GM18907 (cell line): ENCODE results near the gene PEA15.

Experiments
- ATAC-seq: cut with Tn5 transposase; IDR thresholded peaks from one replicate; pipeline ENCODE4 v1.9.1; 2021; ENCODE audit warnings: mild to moderate bottlenecking, moderate library complexity; ENCODE audit not compliant: unreplicated experiment

PEA15 gene

DNA sequence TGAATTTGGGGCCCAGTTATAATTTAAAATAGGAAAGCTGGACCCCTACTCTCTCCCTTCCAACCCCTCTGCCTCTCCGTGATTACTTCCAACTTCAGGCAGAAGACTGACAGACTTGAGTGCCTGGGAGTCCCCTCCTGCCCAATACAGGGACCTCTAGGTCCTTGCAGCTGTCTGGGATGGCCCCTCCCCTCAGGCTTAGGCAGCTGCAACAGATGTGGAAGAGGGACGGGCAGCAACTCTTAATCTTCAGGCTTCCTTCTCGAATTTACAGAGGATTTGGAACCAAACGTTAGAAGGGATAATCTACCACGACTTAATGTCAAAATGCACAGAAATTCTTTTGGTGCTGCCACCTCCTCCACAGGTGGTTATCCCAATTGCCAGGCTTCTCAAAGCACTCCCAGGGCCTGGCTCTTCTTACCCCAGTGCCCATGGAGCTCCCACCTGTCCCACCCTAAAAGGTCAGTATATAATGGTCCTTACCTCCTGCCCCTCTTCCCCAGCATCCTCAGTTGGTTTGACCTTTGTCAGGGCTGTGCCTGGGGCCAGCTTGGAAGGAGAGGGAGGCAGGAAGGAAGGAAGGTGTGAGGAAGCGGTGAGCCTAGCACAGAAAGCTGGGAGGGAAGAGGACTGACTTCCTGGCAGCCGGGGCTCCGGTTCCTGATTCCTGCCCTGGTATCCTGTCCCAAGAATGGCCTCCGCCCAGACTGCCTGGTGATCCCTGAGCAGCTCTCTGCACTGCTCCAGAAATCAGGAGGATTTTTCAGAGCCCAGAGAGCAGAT, 2.8 kb downstream of the PEA15 start:
- no peak for ATAC-seq

DNA sequence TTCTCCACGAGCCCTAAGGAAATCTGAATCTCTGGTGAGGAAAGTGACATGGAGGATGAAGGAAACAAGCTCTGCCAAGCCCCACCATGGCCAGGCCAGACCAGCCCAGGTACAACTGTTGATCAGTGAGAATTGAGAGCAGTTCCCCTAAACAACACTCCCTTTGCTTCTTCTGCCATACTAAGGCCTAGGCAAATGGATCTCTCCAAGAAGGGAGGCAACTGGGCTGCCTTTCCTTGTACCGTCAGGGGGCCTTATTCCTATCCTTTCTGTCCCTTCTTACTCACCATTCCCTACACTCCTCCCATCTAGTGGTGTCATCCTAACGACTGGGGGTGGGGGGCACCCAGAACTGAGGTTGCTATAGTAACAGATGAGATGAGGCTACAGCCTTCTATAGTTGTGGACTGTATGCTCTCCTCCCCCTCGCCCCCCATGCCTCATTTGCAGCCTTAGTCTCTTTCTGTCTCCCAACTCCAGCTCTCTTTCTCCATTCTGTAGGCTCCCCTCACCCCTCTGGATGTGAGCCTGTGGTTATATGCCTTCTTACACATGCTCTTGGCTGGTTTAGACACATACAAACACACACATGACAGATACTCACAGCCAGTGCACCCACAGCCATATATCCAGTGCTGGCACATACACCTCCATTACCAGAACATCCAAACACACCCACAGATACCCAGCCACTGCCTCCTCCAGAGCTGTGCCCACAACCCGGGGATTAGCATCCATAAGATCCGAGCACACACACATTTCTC, 3.6 kb downstream of the PEA15 start:
- no peak for ATAC-seq

DNA sequence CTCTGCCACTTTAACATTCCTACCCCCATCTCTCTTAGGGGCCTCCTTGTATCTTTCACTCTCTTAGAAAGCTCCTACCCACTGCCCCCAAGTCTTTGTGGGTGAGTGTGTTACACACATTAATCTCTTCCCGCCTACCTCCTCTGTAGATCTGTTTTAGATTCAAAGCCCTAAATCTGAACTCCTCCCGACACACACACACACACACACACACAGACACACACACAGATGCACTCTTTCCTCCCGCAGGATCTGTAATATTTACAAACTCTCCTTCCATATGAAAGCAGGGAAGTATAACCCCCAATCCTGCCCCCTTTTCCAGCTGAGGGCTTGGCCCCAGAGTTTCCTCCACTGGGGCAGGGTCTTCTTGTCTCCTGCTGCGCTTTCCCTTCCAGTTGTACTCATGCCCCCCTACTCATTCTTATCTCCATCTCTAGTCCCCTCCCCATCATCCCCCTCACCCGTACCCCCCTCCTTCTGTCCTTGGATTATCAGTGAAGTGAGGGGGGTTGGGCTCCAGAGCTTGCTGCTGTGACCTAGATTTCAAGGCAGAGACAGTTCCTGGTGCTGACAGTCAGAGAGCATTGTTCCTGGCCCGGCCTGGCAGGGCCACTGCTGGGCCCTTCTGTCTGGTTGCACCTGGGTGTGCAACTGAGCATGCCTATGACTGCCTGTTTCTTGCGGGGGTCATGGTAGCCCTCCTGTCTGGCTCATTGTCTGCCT, 4.3 kb downstream of the PEA15 start:
- no peak for ATAC-seq

DNA sequence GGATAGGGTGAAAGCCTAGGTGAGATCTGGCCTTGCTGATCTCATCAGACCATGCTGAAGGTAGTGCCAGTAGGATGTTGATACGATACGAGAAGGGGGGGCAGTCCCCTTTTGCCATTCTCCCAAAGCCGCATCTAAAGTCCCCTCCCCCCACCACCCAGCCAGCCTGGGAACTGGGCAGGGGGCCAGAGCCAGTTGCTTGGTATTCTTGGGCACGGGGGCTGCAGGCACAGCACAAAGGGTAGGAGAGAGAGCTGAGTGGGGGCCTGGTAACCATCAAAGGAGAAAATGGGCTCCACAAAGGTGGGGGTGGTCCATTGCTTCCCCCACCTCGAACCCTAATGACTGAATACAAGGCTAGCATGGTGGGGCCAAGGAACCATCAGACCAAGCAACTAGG, 5.4 kb downstream of the PEA15 start:
- no peak for ATAC-seq

DNA sequence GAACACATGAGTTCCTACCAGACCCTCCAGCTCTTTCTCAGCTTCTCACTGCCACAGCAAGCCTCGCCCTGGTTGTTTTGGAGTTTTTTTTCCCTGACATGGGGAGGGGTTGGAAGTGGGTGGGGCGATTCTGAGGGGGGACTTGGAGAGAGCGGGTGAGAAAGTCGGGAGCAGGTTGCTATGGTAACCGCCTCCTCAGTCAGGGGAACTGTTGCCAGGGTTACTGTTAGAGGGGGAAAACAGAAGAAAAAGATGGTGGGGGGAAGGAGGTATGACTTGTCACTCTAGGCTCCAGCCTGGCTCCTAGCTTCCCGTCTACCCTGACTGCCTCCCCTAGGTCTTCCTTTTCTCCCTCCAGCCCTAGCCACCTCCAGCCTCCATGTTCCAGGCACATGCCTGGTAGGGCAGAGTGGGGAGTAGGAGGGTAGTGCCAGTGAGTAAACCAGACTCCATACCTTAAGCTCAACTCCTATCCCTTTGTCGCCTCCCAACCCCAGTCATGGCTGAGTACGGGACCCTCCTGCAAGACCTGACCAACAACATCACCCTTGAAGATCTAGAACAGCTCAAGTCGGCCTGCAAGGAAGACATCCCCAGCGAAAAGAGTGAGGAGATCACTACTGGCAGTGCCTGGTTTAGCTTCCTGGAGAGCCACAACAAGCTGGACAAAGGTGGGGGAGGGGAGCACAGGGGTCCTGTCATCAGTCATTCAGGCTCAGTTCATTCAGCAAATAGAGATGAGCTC, 6.0 kb downstream of the PEA15 start:
- ATAC-seq = no peak

DNA sequence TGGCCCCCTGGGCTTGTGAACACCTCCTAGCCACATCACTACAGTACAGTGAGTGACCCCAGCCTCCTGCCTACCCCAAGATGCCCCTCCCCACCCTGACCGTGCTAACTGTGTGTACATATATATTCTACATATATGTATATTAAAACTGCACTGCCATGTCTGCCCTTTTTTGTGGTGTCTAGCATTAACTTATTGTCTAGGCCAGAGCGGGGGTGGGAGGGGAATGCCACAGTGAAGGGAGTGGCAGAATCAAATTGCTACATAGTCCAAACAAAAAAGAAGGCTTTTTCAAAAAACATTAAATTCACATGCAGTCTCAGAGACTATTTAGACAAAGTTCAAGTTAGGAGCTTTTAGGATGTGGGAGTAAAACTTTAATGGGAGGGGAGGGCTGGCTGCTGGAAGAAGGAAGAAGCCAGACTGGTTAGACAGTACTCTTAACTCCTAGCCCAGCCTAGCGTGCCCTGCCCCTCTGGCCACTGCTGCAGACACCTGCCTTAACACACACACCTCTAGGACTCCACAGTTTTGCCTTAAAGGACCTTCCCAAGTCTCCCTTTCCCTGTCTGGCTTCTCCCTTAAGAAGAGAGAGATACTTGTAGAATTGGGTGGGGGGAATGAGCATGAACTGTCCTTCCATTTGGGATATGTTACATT, 9.4 kb downstream of the PEA15 start:
- ATAC-seq = no peak

DNA sequence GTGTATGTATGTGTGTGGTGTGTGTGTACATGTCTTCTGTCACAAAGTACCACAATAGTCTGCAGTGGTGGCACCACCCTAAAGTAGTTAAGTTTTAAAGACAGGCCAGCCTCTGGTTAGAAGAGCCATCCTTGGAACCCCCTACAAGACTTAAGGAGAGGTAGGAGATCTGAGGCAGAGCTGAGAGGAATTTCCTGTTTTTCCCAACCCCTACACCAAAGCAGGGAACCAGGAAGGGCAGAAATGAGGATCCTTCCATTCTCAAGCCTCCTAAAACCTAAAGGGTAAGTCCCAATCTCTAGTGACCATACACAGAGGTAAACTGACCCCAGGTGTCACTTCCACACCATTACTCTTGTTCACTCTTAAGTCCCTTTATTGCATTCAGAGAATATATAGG, 11.1 kb downstream of the PEA15 start:
- no peak for ATAC-seq

DNA sequence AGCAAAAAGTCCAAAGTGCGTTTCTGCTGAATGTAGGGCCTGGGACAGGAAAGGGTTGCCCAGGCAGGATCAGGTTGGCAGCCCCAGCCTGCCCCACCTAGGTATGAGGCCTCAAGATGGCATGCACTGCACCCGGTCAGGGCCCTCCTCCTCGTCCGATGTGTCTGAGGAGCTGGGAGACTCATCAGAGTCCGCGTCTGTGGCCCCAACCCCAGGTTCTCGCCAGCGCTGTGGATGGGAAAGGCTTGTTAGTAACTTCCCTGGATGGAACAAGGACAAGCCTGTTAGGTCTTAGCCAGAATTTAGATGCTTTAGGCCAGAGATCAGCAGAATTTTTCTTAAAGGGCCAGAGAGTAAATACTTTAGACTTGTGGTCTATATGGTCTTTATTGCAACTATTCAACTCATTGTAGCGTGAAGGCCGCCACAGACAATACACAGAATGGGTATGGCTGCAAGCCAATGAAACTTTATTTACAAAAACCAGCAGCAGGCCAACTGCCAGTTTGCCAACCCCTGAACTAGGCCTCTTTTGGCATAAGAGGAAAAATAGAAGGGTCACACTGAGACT, 12.4 kb downstream of the PEA15 start:
- ATAC-seq = no peak

DNA sequence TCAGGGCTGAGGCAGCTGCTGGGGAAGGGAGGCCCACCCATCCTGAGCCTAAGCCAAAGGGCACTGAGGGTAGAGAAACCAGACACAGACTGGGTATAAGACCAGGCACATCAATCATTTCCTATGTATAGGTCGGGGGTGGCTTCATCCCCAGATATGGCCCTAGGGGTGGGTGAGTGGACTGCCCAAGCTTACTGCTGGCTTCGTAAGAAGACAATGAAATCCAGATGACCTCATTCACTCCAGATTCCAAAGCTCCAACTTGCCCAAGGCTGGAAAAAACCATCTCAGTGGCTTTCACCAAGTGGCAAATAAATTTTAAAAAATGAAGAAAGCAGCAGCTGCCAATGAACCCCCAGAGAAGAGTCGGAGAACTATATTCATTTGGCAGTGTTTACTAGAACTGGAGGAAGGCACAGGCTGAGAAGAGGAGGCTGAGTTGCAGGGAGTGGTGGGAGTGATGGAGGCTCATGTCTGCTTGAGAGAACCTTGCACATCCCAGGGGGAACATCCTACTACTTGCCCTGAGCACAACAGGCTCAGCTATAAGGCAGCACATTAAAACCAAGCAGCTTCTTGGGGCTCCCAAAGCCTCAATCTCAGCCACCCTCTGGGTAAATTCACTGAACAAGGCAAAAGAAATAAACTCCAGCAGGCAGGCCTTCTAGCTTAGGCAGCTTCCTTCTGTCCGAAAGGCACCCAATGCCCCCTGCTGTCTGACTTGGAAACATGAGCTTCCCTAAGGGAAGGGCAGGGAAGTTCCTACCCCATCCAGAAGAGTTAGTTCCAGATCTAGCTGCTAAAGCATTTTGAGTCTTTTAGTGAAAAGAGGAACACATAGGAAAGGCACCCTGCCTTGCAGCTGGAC, 14.1 kb downstream of the PEA15 start:
- no peak for ATAC-seq

DNA sequence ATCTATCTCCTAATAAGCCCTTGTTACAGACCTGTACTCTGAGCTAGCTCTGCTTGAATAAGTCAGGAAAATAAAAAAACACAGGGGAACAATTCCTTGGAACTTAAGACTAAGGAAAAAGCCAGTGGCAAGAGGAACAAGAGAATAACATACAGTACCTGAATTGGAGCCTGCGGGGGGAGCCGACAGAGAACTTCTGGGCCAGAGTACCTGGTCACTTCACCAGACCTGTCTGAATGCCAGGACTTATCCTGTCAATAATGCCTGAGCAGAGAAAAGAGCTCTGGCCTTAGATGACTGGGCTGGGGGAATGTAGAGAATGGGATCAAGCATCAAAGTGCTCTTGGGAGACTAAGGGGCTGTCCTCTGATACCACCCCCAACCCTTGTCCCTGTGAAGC, 15.1 kb downstream of the PEA15 start:
- no peak for ATAC-seq

DNA sequence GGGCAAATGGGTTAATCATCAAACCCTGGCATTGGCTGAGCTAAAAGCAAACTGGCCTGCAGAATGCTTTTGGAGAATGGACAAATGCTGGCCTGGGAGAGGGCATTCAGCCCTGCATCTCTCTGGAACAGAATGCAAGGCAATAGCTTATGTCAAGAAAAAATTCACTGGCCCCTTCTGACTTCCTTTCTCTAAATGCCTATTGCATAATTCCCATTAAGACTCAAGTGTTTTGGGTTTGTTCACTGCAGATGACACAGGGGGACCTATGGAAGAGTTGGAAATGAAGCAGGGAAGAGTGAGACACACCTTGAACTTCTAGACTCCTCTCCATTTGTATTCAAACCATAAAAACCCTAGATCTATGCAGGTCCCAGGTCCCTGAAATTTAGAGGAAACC, 15.9 kb downstream of the PEA15 start:
- no peak for ATAC-seq

DNA sequence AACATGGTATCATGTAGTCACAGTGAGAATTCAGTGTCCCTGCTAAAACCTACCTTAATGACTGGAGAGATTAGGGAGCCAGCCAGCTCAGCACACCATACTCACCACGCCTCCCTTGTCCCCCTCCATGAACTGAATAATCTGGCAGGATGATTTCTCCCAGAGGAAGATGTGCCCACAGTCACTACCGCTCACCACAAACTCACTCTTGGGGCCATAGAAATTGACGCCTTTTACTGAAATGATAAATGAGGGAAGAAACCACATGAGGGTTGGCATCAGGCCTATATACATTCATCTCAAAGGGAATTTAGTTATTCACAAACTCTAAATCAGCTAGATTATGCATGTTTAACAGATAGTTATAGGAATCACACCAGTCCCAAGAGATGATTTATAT, 17.4 kb downstream of the PEA15 start:
- no peak for ATAC-seq

DNA sequence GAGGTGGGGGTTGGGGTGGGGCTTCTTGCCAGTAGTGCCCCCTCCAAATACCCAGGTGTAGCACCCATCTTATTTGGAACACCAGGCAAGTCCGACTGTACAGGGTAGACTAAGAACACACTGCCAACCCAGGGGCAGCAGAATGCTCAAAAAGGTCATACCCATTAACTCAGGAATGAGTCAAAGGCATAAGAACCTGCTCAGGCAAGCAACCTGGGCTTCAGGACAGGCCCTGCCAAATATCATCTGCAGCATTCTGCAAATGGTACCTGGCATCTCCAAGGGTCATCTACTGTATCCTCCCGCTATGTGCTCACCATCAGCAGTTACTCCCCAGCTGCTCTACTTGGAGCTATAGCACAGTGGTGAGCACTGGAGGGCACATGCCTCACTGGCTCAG, 19.4 kb downstream of the PEA15 start:
- ATAC-seq = no peak

DNA sequence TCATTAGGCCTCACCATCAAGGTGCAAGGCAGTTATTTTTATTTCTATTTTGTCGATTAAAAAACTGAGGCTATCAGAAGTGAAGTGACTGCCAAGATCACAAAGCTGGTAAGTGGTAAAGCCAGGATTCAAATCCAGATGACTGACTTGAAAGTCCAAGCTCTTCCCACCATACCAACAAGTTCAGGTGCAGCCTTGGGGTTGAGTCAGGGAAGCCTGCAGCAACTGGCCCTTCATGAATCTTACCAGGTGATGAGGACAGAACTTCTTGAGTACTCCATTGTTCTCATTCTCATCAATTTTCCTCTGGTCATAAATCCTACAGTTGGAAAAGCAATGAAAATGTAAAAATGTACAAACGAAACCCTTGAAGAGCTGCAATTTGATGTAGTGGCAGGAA, 20.2 kb downstream of the PEA15 start:
- ATAC-seq = no peak

DNA sequence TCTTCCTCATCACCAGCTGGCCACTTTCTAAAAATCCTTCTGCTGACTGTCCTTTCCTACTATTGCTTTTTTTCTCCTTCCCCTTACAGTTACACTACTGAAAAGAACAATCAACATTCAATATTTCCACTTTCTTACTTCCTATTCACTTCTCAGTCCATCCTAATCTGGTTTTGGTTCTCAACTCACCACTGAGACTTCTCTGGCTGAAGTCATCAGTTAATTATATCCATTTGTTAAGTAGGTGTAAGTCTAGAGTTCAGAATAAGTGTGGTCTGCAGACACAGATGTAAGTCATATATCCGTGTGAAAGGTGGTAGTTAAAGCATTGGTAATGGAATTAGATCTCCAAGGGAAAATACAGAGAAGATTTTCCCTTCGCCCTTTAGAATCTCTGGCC, 21.4 kb downstream of the PEA15 start:
- no peak for ATAC-seq

DNA sequence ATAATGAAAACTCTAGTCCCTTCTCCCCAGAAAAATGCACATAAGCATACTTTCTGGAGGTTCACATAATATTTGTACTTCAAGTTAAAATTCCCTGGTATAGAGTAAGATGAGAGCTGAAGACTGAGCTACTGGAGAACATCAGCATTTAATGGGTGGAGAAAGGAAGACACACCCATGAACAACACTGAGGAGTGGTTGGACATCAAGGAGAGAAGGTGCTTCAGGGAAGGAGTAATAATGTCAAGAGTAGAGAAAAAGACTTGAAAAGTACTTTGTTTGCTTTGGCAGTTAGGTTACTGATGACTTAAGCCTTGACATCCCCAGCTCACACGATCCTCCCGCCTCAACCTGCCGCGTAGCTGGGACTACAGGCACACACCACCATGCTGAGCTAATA, 21.9 kb downstream of the PEA15 start:
- no peak for ATAC-seq

DNA sequence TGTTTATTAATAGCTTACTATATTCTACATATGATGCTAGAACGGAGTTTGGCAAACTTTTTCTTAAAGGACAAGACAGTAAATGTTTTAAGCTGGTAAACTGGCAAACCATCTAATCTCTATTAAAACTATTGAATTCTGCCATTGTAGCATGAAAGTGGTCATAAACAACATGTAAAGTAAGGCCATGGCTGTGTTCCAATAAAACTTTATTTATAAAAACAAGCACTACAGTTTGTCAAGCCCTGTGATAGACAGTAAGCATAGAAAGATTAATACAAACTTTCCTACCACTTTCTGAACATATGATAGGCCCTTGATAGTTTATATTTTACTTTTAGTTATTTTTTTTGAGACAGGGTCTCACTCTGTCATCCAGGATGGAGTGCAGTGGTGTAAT, 22.4 kb downstream of the PEA15 start:
- ATAC-seq = no peak

DNA sequence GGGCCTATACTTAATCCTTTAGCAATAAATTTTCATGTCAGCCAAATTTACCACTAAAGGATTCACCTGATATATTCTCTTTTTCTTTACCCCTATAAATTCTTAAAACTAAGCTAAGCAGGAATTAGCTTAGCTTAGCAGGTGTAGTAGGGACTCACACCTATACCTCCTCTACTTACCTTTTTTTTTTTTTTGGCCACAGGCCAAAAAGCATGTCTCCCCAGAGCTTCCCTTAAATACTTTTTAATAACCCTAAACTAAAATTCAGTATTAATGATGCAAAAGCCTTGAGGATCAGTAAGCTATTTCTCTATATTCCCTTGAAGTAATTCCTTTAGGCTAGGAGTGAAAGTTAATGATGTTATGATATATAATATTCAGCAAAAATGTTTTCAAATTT, 23.2 kb downstream of the PEA15 start:
- no peak for ATAC-seq

DNA sequence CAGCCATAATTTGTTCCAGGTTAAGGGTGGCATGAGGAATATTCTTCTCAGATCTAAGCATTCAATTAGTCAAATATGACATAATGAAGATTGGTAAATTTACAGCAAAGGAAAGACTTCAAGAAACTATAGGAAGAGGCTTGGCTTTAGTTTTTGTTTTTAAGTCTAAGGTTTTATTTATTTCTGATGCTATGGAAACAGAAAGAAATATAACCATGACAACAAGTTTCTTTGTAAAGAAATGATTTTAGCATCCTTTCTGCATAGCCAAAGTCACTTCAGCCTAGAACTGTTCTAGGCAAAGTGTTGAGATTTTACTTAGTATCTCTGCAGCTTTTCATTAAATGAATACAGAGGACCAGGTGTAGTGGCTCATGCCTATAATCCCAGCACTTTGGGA, 27.7 kb downstream of the PEA15 start:
- ATAC-seq = no peak
